CD14-positive monocyte (primary cell): ENCODE results near the gene ENTREP1. TPM values are rescaled to one million over a fixed set of nuclear protein-coding genes. Genes with fewer than 3 reads are reported as not detected.

Experiments used
- DNase-seq, 3 donors: peaks; one replicate each; pipeline ENCODE4 v3.0.0-alpha.2; 2011 to 2022
- H2AFZ ChIP-seq: 2 replicates; pipeline ENCODE4 v1.6.0; 2012; ENCODE audit warnings: mild to moderate bottlenecking, low read depth, low read length, inconsistent platforms; ENCODE audit not compliant: insufficient read depth, poor library complexity, severe bottlenecking
- H3K27ac ChIP-seq, 2 donors: 1 replicate in 1 of 2; 2 replicates in 1 of 2; pipeline ENCODE4 v1.5.1; 2012 to 2013; ENCODE audit warnings: low read length in 2 of 2, control low read depth in 1 of 2, inconsistent platforms in 1 of 2, low read depth in 1 of 2, mild to moderate bottlenecking in 1 of 2
- H3K27me3 ChIP-seq, 2 donors: one replicate each; pipeline versions ENCODE4 v1.6.0 to v1.6.1; 2011 to 2013; ENCODE audit warnings: low read length in 2 of 2; ENCODE audit not compliant: control insufficient read depth in 2 of 2, insufficient read depth in 2 of 2
- H3K36me3 ChIP-seq, 2 donors: replicated peaks in 1 of 2; 1 replicate in 1 of 2; 2 replicates in 1 of 2; pipeline versions ENCODE4 v1.5.1 to v1.6.1; 2012 to 2013; ENCODE audit warnings: low read length in 2 of 2, control low read depth in 1 of 2, inconsistent platforms in 1 of 2, mild to moderate bottlenecking in 1 of 2; ENCODE audit not compliant: insufficient read depth in 2 of 2, control insufficient read depth in 1 of 2
- H3K4me1 ChIP-seq, 2 donors: 1 replicate in 1 of 2; 2 replicates in 1 of 2; pipeline versions ENCODE4 v1.5.1 to v1.6.1; 2012 to 2013; ENCODE audit warnings: low read length in 2 of 2, control low read depth in 1 of 2, inconsistent platforms in 1 of 2, mild to moderate bottlenecking in 1 of 2, moderate library complexity in 1 of 2; ENCODE audit not compliant: insufficient read depth in 2 of 2, control insufficient read depth in 1 of 2
- H3K4me2 ChIP-seq: replicated peaks from 2 replicates; pipeline ENCODE3; 2012; ENCODE audit warnings: low read length, moderate library complexity, mild to moderate bottlenecking; ENCODE audit not compliant: poor library complexity, severe bottlenecking; ENCODE audit errors: extremely low read depth
- H3K4me3 ChIP-seq, 3 experiments: fragments of 200-600 bp in 1 of 3; sonication (generic) in 1 of 3; replicated peaks in 1 of 3; 1 replicate in 2 of 3; 2 replicates in 1 of 3; pipeline ENCODE4 v1.5.1; 2011 to 2013; ENCODE audit warnings: low read length in 3 of 3, mild to moderate bottlenecking in 3 of 3, control low read depth in 2 of 3, low read depth in 2 of 3, inconsistent platforms in 1 of 3, moderate library complexity in 1 of 3
- H3K79me2 ChIP-seq: 2 replicates; pipeline ENCODE4 v1.6.0; 2012; ENCODE audit warnings: mild to moderate bottlenecking, control low read depth, inconsistent platforms, low read length, moderate library complexity; ENCODE audit not compliant: insufficient read depth
- H3K9ac ChIP-seq: 2 replicates; pipeline ENCODE4 v1.6.0; 2017; ENCODE audit warnings: low read length, mild to moderate bottlenecking; ENCODE audit not compliant: insufficient read depth, poor library complexity, severe bottlenecking
- H3K9me3 ChIP-seq, 2 donors: replicated peaks in 1 of 2; 1 replicate in 1 of 2; 2 replicates in 1 of 2; pipeline versions ENCODE4 v1.5.1 to v1.6.1; 2012 to 2013; ENCODE audit warnings: low read length in 2 of 2, control low read depth in 1 of 2; ENCODE audit not compliant: control insufficient read depth in 1 of 2, insufficient read depth in 1 of 2
- H4K20me1 ChIP-seq: 2 replicates; pipeline ENCODE4 v1.6.0; 2012; ENCODE audit warnings: mild to moderate bottlenecking, low read length, control low read depth, moderate library complexity; ENCODE audit not compliant: insufficient read depth
- H3K27ac Mint-ChIP-seq, 7 donors: one replicate each; pipeline ENCODE4 v1.8.0; 2020; ENCODE audit warnings: mild to moderate bottlenecking in 7 of 7, mixed read lengths in 7 of 7, moderate library complexity in 6 of 7, inconsistent platforms in 2 of 7
- H3K27me3 Mint-ChIP-seq, 3 donors: one replicate each; pipeline ENCODE4 v1.8.0; 2021 to 2022; ENCODE audit warnings: low read depth in 3 of 3, mild to moderate bottlenecking in 3 of 3, mixed read lengths in 3 of 3, moderate library complexity in 3 of 3, inconsistent platforms in 1 of 3
- H3K36me3 Mint-ChIP-seq, 2 donors: one replicate each; pipeline ENCODE4 v1.8.0; 2020; ENCODE audit warnings: mixed read lengths in 2 of 2, inconsistent platforms in 1 of 2, mild to moderate bottlenecking in 1 of 2
- H3K4me1 Mint-ChIP-seq: one replicate; pipeline ENCODE4 v1.8.0; 2020; ENCODE audit warnings: mild to moderate bottlenecking, mixed read lengths
- H3K4me3 Mint-ChIP-seq, 2 donors: one replicate each; pipeline ENCODE4 v1.8.0; 2020; ENCODE audit warnings: mild to moderate bottlenecking in 2 of 2, mixed read lengths in 2 of 2, moderate library complexity in 1 of 2
- H3K9me3 Mint-ChIP-seq, 7 donors: one replicate each; pipeline ENCODE4 v1.8.0; 2020 to 2022; ENCODE audit warnings: mixed read lengths in 7 of 7, mild to moderate bottlenecking in 6 of 7, moderate library complexity in 6 of 7, inconsistent platforms in 2 of 7
- CTCF ChIP-seq: fragments of 200-600 bp; IDR thresholded peaks from one replicate; pipeline ENCODE4 v1.8.0; 2022; ENCODE audit warnings: antibody characterized with exemption, mild to moderate bottlenecking
- WGBS: methylation state at CpG from one replicate; pipeline ENCODE4 v1.1.5; 2013; ENCODE audit warnings: missing lambda C conversion rate; ENCODE audit not compliant: insufficient coverage; 5-methylcytosine and 5-hydroxymethylcytosine counted together
- intact Hi-C, 2 donors: fragments of 100-400 bp; cut with micrococcal nuclease; formaldehyde crosslinking; loops; one replicate each; pipeline versions ENCODE4 v1.15.0 to v1.15.1; 2023
- polyA plus RNA-seq, 3 donors: library from polyadenylated mRNA; depleted of rRNA in 1 of 3; unstranded in 2 of 3; stranded (reverse) in 1 of 3; fragments of 300-500 nt in 2 of 3; fragments of >200 nt in 1 of 3; fragmentation: Illumina TruSeq in 2 of 3; gene quantifications; 1 replicate in 2 of 3; 2 replicates in 1 of 3; pipeline ENCODE4 v1.2.3, GENCODE V29; 2012 to 2021

ENTREP1 gene
- polyA plus RNA-seq, 3 donors, result not detected

DNA sequence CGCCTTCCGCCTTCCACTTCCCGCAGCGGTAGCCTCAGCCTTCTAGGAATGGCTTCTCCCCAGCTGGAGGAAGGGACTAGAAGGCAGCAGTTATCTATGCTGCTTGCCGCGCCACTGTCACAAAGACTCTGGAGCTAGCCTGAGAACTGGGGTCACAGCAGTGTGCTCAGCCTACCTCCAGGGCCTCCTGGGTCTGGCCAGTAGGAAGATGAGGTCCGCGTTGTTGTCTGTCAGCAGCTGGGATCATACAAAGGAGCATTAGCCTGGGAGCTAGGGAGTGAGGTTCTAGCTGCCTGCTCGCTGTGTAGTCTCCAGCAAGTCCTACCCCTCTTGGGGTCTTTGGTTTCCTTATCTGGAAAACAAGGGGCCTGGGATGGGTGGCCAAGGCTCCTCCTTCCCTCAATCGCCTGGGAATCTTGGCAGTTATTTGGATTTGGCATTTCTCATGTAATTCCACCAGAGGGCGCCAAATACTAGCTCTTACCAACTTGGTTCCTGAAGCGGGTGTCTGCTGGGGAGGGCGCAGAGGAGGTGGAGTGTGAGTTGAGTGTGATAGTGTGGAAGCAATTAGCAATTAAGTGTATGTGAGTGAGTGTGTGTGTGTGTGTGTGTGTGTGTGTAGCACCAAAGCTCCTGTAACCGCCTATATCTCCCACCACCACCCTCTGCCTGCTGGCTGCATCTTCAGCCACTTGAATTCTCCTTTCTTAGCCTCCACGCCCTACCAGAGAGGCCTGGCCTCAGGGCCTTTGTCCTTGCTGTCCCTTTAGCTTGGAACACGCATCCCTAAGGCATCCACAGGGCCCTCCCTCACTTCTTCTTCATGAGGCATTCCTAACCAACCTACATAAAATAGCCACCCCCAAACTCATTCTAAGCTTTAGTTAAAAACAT lies 97.1 kb downstream of the ENTREP1 start:
- no peak overlapping the region for H3K4me3 Mint-ChIP-seq
- peak; percentile 25 to 49 (median 45) for DNase-seq
- peaks cover 0 to 5% (median 0%) of the 10 kb centered on the region in 7 donors for H3K9me3 Mint-ChIP-seq
- 89% methylated on average over 10 of the region's 16 CpGs for WGBS
- no peaks in the 10 kb centered on the region for H3K36me3 Mint-ChIP-seq
- Histone ChIP-seq H3K36me3 (no peaks in the 10 kb centered on the region), H3K79me2 (no peaks in the 10 kb centered on the region), H3K27ac (no peak overlapping the region), H2AFZ (no peak overlapping the region), H4K20me1 (no peaks in the 10 kb centered on the region), H3K27me3 (peaks cover 0 to 3% of the 10 kb centered on the region in 2 donors), H3K4me2 (no peak overlapping the region), H3K9me3 (no peaks in the 10 kb centered on the region), H3K4me3 (no peak overlapping the region), H3K4me1 (no peaks in the 10 kb centered on the region), H3K9ac (no peak overlapping the region)
- H3K27me3 Mint-ChIP-seq, result peaks cover 0 to 2% (median 1%) of the 10 kb centered on the region in 3 donors
- intact Hi-C loops, result loop anchor here (5.0 kb wide), 2 partner anchors 455 to 690 kb away; no protein-coding TSS in a partner anchor
- H3K4me1 Mint-ChIP-seq, result no peaks in the 10 kb centered on the region
- TF ChIP-seq CTCF, result peak; percentile 78
- no peak overlapping the region for H3K27ac Mint-ChIP-seq

DNA sequence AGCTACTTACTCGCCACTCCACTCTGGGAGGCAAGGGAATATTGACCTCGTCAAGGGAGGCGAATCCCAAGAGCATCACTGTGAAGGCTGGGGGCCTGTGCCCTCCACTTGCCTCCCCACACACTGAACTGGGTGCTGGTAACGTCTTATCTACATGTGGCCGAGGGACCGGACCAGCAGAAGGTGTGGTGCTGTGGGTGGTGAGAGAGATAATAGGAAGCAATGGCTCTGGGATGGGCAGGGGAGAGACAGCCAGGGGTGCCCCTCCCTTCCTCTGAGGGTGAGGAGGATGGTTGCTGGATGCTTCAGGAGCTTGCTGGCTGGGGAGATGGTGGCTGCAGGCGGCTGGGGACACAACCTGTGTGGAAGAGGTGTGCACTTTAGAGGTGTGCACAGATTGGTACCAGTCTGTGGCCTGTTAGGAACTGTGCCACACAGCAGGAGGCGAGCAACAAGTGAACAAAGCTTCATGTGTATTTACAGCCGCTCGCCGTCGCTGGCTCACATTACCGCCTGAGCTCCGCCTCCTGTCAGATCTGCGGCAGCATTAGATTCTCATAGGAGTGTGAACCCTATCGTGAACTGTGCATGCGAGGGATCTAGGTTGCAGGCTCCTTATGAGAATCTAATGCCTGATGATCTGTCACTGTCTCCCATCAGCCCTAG lies 100.3 kb downstream of the ENTREP1 start:
- no peaks in the 10 kb centered on the region for H3K36me3 Mint-ChIP-seq
- no peak overlapping the region for H3K4me3 Mint-ChIP-seq
- peaks cover 0 to 5% (median 0%) of the 10 kb centered on the region in 7 donors for H3K9me3 Mint-ChIP-seq
- Histone ChIP-seq H3K4me2 (no peak overlapping the region), H4K20me1 (no peaks in the 10 kb centered on the region), H3K36me3 (no peaks in the 10 kb centered on the region), H3K27ac (no peak overlapping the region), H3K9me3 (no peaks in the 10 kb centered on the region), H3K27me3 (peaks cover 0 to 3% of the 10 kb centered on the region in 2 donors), H3K9ac (no peak overlapping the region), H2AFZ (no peak overlapping the region), H3K79me2 (no peaks in the 10 kb centered on the region), H3K4me1 (no peaks in the 10 kb centered on the region), H3K4me3 (no peak overlapping the region)
- DNase-seq, result no peak
- peaks cover 0 to 2% (median 1%) of the 10 kb centered on the region in 3 donors for H3K27me3 Mint-ChIP-seq
- 97% methylated on average over 12 of the region's 17 CpGs for WGBS
- TF ChIP-seq CTCF, result no peak
- H3K4me1 Mint-ChIP-seq, result no peaks in the 10 kb centered on the region
- intact Hi-C loops, result no loop called here
- no peak overlapping the region for H3K27ac Mint-ChIP-seq
